ENCODE results near the gene BCDIN3D.

The BCDIN3D gene

GRCh38 chr12:49854976-49855375 lies 12.1 kb upstream of the BCDIN3D start:
- DNase-seq: no peak

- no peak for DNase-seq
These were observed 10.8 kb upstream of the BCDIN3D start for GRCh38 chr12:49853671-49854070.

- DNase-seq: no peak
These were observed 4.3 kb upstream of the BCDIN3D start for GRCh38 chr12:49847161-49847560.

DNA sequence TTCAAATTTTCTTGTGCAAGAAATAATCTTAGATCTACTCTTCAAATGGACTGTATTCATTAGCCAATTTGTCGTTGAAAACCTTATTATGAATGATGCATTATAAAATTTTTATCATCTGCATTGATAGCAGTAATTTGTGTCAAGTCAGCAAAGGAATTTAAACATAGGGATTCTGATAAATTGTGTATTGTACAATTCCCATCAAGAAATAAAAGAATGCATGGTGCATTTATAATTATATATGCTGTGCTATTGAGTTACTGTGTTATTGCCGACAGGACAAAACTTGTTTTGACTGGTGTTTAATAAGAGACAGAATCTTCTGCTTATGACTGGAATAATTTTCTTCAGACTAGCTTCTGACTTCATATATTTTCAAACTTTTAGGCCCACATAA lies 3.1 kb upstream of the BCDIN3D start:
- DNase-seq: no peak

- no peak for DNase-seq
These were observed 1.1 kb upstream of the BCDIN3D start for GRCh38 chr12:49843876-49844437.

DNA sequence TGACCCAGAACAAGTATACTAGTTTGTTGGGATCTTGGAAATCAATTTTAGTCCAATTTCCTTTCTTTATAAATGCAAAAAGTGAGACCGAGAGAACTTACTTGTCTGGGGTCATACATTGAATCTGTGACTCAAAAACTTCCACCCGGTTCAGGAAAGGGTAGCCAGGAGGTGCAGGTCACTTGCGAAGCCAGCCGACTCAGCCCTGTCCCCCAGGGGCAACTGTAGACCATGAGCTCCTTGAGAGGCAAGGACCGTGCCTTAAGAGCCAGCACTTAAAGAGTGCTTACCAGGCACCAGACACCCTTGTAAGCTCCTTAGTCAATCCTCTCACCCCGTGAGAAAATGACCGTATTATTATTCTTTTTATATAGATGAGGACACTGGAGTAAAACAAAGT lies 505 bp upstream of the BCDIN3D start:
- no peak for DNase-seq

DNA sequence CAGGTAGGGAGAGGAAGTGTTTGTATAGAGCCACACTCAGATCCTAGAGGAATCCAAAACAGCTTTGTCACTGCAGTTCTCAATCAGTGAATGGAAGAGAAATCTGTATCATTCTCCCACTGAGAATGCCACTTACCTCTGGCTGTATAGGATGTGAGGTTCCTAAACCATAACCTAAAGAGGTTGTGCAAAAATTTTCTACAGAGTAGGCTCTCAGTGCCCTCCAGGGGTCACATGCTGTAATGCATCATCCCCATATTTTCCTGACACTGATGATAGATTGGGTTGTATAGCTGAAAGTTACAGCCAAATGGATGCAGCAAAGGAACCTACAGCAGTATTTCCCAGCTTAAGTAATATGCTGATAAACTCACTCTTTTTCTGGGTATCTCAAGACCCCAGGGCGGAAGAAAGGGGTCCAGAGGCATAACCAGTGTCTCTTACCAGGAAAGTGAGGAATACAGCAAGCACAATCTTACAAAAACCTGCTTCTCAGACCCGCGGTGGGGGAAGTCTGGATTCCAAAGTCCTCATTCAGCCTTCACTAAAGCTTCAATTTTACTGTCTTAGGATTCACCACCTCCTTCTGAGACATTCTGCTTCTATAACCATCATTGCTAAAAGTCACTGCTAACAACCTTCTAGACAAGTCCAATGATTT lies 3.8 kb downstream of the BCDIN3D start:
- DNase-seq: peak; percentile 7

DNA sequence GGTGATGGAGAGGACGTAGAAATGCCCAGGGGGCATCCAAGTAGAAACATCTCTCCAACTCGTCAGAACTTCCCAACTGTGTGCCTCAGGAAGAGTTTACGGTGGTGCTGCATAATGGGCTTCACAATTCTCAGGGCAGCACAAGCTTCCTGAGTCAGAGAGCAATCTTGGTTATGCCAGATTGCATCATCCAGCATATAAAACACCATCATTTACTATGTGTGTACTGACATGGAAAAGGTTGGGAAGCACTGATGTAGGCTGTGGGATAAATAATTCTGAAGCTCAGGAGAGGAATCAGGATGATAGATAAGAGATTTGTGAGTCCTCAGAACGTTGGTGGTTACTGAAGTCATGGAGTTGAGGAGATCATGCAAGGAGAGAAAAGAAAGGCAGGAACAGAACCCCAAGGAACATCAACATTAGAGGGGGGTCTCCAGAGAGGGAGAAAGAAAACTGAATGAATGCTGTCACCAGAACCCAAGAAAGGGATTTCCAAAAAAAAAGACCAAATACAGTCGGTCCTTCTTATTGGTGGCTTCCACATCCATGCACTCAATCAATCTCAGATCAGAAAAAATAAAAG lies 10.0 kb downstream of the BCDIN3D start:
- DNase-seq: no peak

DNA sequence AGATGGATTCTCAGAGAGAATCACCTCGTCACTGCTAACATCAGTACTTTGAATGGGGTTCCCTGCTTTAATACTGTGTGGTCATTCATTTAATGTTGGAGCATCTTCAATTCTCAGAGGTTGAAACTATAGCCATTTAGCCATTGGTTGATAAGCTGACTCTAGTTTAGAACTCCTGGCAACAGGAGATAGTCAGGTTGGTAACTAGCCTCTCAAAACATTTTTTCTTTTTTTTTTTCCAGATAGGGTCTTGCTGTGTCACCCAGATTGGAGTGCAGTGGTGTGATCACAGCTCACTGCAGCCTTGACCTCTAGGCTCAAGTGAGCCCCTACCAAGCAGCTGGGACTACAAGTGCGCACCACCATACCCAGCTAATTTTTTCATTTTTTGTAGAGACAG lies 11.2 kb downstream of the BCDIN3D start:
- no peak for DNase-seq

DNA sequence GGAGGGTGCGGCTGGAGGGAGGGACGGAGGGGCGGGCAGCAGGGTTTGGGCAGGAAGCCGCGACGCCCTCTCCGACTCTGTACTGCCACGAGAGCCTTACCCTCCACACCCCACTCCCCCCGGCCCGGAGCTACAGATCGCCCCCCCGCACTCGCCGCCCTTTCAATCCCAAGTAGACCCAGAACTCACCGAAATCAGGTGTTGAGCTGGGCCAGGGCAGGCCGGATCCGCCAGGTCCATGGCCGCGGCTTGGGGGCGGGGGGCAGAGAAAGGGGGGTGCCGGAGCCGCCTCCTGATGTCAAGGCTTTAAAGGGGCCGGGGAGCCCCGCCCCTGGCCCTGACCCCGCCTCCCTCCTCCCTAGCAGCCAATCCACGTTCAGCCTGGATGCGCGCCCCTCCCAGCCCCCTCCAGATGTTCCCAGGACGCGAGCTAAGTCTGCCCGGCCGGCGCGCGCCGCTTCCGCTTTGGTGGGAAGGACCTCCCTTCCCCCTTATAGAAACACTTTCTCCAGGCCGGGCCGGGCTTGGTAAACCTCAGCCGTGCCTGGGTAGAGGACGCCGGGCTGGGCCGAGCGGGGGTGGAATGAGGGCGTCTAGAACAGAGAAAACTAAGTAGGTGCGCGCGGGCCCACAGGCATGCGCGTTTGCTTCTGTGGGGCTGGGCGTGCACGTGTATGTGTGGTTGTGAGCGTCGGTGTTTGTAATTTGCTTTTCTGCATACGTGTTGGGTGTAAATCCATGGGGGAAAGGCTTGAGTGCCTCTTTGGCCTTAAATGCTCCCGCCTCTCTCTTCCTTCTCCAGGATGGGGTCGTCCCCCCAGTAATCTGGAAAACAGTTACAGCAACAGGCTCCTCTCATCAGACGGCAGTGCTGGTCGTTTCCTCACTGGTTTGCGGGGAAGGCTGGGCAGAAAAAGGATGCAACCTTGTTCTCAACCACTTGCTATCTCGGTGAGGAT lies 14.5 kb downstream of the BCDIN3D start, which contains the start of gene NCKAP5L:
NCKAP5L (minus strand) TSS at position 281 of the 959 bp plus-strand sequence. CDS start 24,369 bp downstream, outside the sequence.
- DNase-seq: peak; percentile 80

DNA sequence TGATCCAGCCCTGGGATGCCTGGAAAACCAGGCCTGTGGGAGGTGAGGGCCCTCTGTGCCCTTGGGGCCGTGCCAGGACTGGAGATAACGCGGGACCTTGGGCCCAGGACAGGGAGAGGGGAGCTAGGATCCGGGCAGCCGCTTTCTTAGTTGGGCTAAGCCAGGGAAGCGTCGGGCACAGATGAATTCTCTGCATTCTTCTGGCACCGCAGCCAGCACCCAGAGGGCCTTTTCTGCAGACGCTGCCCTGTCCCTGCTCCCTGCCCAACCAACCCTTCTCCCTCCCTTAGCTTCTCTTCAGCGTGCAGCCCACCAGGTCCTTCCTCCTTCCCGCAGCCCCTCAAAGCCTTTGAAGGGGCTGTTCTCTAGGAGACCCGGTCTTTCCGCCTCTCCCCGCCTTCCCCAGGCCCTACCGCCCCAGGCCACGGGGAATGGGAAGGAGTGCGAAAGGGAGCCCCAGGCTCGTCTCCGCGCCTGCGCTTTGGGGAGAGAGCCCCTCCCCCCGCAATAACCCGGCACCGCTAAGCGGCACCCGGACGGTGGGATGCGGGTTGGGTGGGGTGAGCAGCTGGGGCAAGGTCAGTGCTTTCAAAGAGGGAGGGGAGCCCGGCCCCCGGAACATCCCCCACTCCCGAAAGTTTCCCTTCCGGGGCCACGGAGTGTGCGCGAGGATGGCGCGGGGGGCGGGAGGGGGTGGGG lies 15.4 kb downstream of the BCDIN3D start:
- no peak for DNase-seq

DNA sequence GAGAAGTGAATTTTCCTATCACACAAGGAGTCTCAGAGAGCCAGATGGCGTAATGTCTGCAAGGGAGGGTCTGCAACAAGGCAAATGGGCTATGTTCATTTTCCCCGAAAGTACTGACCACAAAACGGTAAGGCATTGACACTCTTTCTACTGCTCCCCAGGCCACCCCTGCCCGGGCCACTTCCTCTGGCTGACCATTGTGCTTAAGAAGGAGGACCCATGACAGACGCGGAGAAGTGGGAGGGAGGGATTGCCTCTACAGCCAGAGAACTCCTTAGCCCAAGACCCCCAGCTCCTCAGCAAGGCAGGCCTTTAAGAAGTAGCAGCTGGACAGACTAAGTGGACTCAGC lies 15.9 kb downstream of the BCDIN3D start:
- DNase-seq: no peak

DNA sequence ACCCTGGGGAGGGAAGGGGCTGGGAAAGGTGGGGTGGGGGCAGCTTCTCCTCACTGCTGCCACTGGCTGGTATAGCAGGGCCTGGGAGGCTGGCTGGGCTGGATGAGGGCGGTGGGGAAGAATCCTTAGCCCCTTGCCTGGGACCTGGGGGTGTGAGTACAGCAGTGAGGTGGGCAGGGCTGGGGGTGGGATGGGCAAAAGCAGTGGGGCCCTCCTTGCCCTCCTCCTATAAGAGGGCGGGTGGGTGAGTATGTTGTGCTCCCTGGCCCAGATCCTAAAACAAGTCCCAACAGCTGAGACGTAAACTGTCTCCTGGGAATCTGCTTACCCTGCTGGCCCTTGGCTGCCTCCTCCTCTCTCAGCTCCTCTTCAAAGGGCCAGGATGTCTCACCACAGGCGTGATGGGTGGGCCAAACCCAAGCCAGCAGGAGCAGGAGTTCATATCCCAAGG lies 16.9 kb downstream of the BCDIN3D start:
- no peak for DNase-seq

- DNase-seq: no peak
These were observed 17.4 kb downstream of the BCDIN3D start for GRCh38 chr12:49825360-49825970.

DNA sequence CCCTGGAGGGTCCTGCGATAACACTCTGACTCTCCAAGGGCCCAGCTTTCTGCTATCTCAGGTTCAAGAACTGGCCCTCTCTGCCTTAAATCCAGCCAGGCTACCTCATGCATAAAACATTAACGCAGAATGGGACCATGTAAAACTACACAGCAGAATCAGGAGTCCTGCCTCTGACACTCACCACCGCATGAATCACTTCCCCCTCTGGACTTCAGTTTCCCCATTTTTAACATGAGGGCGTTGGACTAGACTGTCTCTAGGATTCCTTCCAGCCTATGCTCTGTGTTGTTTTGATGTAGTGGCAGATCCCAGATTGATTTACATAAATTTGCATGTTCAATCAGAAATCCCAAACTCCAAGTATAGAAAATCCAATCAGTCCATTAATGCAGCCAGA lies 18.0 kb downstream of the BCDIN3D start:
- no peak for DNase-seq

DNA sequence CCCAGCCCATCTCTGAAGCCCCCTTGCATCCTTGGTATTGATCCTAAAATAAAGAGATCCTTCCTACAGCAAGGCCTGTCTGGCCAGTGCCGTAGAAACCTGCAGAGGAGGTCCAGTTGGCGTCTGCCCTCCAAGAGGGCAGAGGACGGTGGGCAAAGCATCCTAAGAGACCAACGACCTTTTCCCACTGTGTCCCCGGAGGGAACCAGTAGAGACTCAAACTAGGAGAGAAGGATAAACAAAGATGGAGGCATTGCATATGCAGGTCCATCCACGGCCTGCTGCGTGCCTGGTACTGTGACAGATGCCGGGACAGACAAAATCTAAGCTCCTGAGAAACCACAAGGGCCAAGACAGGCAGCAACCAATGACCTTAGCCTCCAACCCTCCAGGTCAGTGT lies 18.5 kb downstream of the BCDIN3D start:
- no peak for DNase-seq

- no peak for DNase-seq
These were observed 19.0 kb downstream of the BCDIN3D start for GRCh38 chr12:49823951-49824350.

GRCh38 chr12:49823350-49823749 lies 19.6 kb downstream of the BCDIN3D start:
- DNase-seq: no peak

DNA sequence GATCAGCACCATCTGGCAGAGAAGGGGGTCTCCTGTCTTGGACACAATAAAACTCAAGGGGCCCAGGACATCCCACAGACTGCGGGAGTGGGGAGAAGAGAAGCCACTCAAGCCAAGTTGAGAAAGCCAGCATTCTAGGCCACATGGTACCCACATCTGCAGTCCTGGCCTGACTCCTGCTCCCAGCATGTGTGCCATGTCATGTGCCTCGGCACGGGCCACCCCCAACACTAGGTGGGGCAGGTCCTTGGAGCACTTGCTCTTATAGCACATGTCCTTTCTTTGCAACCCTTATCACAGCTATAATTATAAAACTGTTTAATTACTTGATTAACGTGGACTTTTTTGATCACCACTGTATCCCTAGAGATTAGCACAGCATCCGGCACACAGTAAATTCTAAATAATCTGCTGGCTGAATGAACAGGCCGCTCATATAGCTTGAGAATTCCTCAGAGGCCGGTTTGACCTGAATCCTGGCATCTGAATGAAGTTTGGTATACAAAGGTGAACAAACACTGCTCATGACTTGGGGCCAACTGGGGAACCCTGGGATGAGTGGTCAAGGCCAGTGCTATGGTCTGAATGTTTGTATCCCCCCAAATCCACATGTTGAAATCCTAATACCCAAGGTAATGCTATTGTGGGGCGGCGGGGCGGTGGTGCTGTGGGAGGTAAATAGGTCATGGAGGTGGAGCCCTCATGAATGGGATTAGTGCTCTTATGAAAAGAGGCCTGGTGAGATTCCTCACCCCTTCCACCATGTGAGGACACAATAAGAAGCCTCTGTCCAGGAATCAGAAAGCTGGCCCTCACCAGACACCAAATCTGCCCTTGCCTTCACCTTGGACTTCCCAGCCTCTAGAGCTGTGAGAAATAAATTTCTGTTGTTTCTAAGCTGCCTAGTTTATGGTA lies 21.3 kb downstream of the BCDIN3D start:
- DNase-seq: no peak

DNA sequence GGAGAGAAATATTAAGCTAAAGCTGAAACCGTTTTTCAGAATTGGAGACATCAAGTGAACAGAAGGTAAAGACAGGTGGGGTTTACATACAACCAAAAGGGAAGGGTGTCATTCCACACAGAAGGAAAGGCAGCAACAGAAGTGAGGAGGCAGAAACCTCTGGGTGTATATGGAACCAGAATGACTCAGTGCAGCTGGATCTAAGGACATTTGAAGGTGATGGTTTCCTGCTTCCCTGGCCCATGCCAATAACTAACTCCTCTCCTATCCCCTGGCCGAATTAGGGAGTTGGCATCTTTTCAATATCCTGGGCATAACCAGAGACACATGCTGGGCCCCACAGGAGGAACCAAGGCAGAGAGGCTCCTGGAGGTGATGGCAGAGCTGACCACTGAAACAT lies 23.1 kb downstream of the BCDIN3D start:
- DNase-seq: no peak

- no peak for DNase-seq
These were observed 24.5 kb downstream of the BCDIN3D start for GRCh38 chr12:49818241-49818895.
